Calu3 (cell line): ENCODE results near the gene OR11A1. TPM values are rescaled to one million over a fixed set of nuclear protein-coding genes. Genes with fewer than 3 reads are reported as not detected.

Experiments used
- BruUV-seq: library from RNA; stranded (reverse); fragments of 400-500 nt; replicated peaks from 2 replicates; lab custom pipeline; 2021; lab: Mats Ljungman, UMichigan
- CTCF ChIA-PET: fragments of 300-600 bp; sonication (Branson Sonifier 250); formaldehyde crosslinking; loops from one replicate; lab custom pipeline; 2022; ENCODE audit warnings: antibody characterized with exemption; lab: Charles Lee
- DNase-seq: peaks from one replicate; pipeline ENCODE4 v3.0.0; 2022
- H3K27ac Mint-ChIP-seq: one replicate; pipeline ENCODE4 v1.8.0; 2022; ENCODE audit warnings: mixed read lengths; ENCODE audit not compliant: unreplicated experiment
- H3K27me3 Mint-ChIP-seq: one replicate; pipeline ENCODE4 v1.8.0; 2022; ENCODE audit warnings: mixed read lengths; ENCODE audit not compliant: unreplicated experiment
- H3K36me3 Mint-ChIP-seq: one replicate; pipeline ENCODE4 v1.8.0; 2022; ENCODE audit warnings: mild to moderate bottlenecking, moderate library complexity, mixed read lengths; ENCODE audit not compliant: insufficient read depth, unreplicated experiment
- H3K4me1 Mint-ChIP-seq: one replicate; pipeline ENCODE4 v1.8.0; 2022; ENCODE audit warnings: mild to moderate bottlenecking, low read depth, mixed read lengths; ENCODE audit not compliant: unreplicated experiment
- H3K4me3 Mint-ChIP-seq: one replicate; pipeline ENCODE4 v1.8.0; 2022; ENCODE audit warnings: mild to moderate bottlenecking, low read depth, moderate library complexity, mixed read lengths; ENCODE audit not compliant: unreplicated experiment
- H3K9me3 Mint-ChIP-seq: one replicate; pipeline ENCODE4 v1.8.0; 2022; ENCODE audit warnings: low read depth, mixed read lengths; ENCODE audit not compliant: unreplicated experiment
- CTCF ChIP-seq: fragments of 200-600 bp; IDR thresholded peaks from one replicate; pipeline ENCODE4 v1.8.0; 2022; ENCODE audit warnings: antibody characterized with exemption; ENCODE audit not compliant: unreplicated experiment
- intact Hi-C: fragments of 100-400 bp; cut with micrococcal nuclease; formaldehyde crosslinking; loops from one replicate; pipeline ENCODE4 v1.10.0; 2022; ENCODE audit not compliant: unreplicated experiment
- total RNA-seq: library from RNA; stranded (reverse); gene quantifications from 2 replicates; pipeline ENCODE4 v1.2.3, GENCODE V29; 2022

The OR11A1 gene
- total RNA-seq, 1 experiment from 2014 or later, result not detected

DNA sequence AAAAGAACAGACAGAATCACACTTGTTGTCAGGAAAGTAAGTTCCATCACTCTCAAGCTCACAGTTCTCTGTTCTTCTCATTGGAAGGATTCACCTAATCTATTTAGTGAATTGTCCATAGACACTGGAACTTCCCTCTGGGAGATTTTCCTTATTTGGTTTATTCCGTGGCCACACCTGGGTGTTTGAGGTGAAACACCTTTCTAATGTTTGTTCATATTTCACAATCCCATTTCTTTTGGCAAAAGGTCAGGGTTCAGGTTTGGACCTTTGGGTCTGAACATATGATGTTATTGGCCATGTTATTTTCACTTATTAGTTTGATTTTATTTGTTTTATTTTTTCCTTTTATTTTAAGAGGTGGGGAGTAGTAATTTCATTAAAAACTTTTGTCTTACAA is 26.9 kb upstream of the OR11A1 start:
- Mint-ChIP-seq H3K27me3 (no peaks in the 10 kb centered on the region), H3K4me1 (no peaks in the 10 kb centered on the region), H3K4me3 (no peak overlapping the region), H3K27ac (no peak overlapping the region), H3K36me3 (no peaks in the 10 kb centered on the region), H3K9me3 (peaks cover 2% of the 10 kb centered on the region)
- BruUV-seq, result no TSS peak
- intact Hi-C loops, result no loop called here
- DNase-seq, result no peak
- no peak for TF ChIP-seq CTCF
- CTCF ChIA-PET, result no interaction called here

DNA sequence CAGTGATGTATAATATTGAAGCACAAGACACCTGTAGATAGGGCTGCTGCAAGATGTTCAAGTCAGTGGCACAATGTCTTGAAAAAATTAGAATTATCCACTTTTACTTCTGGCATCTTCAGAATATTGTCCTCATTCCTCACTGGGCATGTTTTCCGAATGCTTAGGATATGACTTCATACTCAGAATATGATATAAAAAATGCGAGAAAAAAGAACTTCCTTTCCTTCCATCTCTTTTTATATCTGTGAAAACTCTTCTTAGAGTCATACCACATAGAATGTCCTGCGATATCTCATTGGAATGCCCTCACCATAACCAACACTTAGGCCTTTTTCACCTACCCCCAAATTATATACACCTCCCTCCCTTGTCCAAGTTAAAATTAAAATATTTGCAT is 26.3 kb upstream of the OR11A1 start:
- H3K27ac Mint-ChIP-seq, result no peak overlapping the region
- H3K9me3 Mint-ChIP-seq, result peaks cover 2% of the 10 kb centered on the region
- no peaks in the 10 kb centered on the region for H3K27me3 Mint-ChIP-seq
- CTCF ChIA-PET, result interaction anchor here (0.6 kb wide), 1 partner anchor 49 kb away, joined by 3 read pairs; no protein-coding TSS in a partner anchor
- H3K4me3 Mint-ChIP-seq, result no peak overlapping the region
- H3K36me3 Mint-ChIP-seq, result no peaks in the 10 kb centered on the region
- BruUV-seq, result no TSS peak
- H3K4me1 Mint-ChIP-seq, result no peaks in the 10 kb centered on the region
- DNase-seq, result no peak
- TF ChIP-seq CTCF, result no peak
- intact Hi-C loops, result no loop called here

GRCh38 chr6:29479560-29479959 is 22.7 kb upstream of the OR11A1 start:
- Mint-ChIP-seq H3K36me3 (no peaks in the 10 kb centered on the region), H3K27me3 (no peaks in the 10 kb centered on the region), H3K4me3 (no peak overlapping the region), H3K4me1 (no peaks in the 10 kb centered on the region), H3K27ac (no peak overlapping the region), H3K9me3 (peaks cover 2% of the 10 kb centered on the region)
- no TSS peak for BruUV-seq
- TF ChIP-seq CTCF, result no peak
- CTCF ChIA-PET, result no interaction called here
- intact Hi-C loops, result no loop called here
- no peak for DNase-seq

DNA sequence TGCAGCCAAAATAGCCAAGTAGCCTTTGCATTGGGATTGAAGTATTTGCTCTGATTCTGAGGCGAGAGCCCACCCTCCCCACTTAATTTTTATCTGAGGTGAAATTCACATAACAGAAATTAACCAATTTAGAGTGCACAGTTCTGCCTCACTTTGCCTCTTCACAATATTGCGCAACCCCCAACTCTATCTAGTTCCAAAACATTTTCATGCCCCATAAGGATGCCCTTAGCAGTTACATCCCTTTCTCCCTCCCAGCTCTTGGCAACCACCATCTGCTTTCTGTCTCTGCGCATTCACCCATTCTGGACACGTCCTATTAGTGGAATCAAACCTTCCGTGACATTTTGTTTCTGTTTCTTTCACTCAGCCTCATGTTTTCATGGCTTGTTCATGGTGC is 21.9 kb upstream of the OR11A1 start:
- BruUV-seq, result no TSS peak
- H3K36me3 Mint-ChIP-seq, result no peaks in the 10 kb centered on the region
- peaks cover 2% of the 10 kb centered on the region for H3K9me3 Mint-ChIP-seq
- no peaks in the 10 kb centered on the region for H3K4me1 Mint-ChIP-seq
- H3K4me3 Mint-ChIP-seq, result no peak overlapping the region
- CTCF ChIA-PET, result no interaction called here
- DNase-seq, result no peak
- no peak overlapping the region for H3K27ac Mint-ChIP-seq
- intact Hi-C loops, result no loop called here
- no peak for TF ChIP-seq CTCF
- H3K27me3 Mint-ChIP-seq, result no peaks in the 10 kb centered on the region
